AG09319 (cell line): ENCODE results near the gene KIF11.
A peak's percentile ranks its signal among the peaks of the same experiment; 100 is the strongest.

ENCODE experiments used
- DNase-seq: peaks from one replicate; pipeline ENCODE4 v3.0.0-alpha.2; 2010; ENCODE audit warnings: low read depth; ENCODE audit errors: extremely low read depth
- TF ChIP-seq, protein P1 (sequence below): IDR thresholded peaks from 2 replicates; pipeline ENCODE4 v1.5.1; 2011; ENCODE audit warnings: low read depth, mild to moderate bottlenecking, inconsistent platforms, low read length, moderate library complexity

The KIF11 gene

DNA sequence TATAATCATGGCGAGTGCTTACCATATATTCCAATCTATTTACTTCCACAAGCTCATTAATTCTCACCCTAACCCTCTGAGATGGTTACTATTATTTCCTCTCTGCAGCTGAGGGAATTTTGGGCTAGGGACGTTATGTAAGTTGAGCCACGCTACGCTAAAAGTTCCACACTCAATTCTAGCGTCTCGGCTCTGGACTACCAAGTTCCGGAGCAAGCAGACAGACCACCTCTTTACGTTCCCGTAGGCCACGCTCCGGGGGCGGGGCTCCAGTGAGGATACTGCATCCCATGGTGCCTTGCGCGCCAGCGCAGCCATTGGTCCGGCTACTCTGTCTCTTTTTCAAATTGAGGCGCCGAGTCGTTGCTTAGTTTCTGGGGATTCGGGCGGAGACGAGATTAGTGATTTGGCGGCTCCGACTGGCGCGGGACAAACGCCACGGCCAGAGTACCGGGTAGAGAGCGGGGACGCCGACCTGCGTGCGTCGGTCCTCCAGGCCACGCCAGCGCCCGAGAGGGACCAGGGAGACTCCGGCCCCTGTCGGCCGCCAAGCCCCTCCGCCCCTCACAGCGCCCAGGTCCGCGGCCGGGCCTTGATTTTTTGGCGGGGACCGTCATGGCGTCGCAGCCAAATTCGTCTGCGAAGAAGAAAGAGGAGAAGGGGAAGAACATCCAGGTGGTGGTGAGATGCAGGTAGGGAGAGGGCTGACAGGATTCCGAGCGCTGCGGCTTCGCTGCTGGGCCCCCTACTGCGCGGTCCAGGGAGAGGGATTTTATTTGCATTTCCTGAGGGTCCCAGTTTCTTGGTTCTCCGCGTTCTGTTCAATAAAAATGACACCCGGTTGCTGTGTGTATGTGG lies at the start of gene KIF11:
KIF11 (plus strand) TSS at position 370 of the 858 bp plus-strand sequence; CDS start at position 616, 246 bp downstream.
- TF ChIP-seq, protein P1, sequence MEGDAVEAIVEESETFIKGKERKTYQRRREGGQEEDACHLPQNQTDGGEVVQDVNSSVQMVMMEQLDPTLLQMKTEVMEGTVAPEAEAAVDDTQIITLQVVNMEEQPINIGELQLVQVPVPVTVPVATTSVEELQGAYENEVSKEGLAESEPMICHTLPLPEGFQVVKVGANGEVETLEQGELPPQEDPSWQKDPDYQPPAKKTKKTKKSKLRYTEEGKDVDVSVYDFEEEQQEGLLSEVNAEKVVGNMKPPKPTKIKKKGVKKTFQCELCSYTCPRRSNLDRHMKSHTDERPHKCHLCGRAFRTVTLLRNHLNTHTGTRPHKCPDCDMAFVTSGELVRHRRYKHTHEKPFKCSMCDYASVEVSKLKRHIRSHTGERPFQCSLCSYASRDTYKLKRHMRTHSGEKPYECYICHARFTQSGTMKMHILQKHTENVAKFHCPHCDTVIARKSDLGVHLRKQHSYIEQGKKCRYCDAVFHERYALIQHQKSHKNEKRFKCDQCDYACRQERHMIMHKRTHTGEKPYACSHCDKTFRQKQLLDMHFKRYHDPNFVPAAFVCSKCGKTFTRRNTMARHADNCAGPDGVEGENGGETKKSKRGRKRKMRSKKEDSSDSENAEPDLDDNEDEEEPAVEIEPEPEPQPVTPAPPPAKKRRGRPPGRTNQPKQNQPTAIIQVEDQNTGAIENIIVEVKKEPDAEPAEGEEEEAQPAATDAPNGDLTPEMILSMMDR = no peak
- DNase-seq = peak; percentile 87

DNA sequence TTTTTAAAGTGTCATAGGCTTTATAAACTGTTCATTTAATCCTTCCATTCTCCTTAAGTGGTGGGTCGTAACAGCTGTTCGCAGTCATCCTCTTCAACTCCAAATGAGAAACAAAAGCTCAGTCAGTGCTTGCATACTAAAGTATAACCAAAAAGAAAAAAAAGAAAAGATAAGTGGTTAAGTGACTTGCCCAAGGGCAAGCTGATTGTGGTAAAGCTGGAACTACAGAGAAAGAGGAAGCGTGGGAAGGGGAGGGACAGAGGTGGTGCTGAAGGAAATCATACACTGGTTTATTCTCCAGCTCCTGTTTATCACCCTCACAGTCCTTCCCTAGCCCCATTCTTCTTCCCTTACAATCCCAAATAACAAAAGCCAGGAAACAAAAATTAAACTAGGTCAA lies 48.6 kb upstream of the KIF11 start:
- no peak for DNase-seq
- TF ChIP-seq, protein P1 = no peak

DNA sequence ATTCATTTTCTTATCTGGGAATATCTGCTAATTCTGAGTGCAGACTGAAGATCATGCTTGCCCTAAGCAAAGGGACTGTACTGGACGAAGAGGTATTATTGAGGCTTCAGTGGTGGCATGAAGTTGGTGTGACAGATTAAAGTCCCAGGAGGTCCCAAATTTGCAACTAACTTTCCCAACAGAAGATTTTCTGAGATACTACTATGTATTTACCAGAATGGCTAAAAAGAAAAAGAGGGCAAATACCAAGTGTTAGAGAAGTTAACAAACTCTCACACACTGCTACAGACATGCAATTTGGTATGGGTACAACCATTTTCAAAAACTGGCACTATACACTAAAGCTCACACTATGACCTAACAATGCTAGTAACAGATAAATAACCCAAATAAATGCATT lies 47.4 kb upstream of the KIF11 start:
- TF ChIP-seq, protein P1 = no peak
- DNase-seq = no peak

DNA sequence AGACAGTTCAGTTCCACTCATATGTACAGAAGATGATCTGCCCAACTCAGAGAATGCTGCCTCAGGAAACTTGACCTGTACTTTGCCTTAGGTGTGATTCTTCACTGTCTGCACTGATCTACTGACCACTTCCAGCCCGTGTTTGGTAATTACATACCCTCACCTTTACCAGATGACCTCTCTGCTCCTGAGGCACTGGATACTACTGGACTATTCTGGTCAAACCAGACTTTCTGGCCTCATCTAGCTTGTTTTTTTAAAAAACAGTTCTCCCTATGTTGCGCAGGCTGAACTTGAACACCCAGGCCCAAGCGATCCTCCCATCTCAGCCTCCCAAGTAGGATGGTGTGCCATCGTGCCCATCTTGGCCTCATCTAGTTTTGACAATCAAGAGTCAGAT lies 45.3 kb upstream of the KIF11 start:
- no peak for DNase-seq

DNA sequence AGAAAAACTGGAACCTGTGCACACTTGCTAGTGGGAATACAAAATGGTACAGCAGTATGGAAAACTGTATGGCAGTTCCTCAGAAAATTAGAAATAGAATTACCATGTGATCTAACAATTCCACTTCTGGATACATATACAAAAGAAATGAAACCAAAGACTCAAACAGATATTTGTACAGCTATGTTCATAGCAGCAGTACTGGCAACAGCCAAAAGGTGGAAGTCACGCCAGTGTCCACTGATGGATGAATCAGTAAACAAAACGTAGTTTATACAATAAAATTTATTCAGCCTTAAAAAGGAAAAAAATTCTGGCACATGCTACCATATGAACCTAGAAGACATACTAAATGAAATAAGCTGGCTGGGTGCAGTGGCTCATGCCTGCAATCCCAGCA lies 42.0 kb upstream of the KIF11 start:
- DNase-seq = no peak
- TF ChIP-seq, protein P1 = no peak

More for the DNA sequence above, 45.3 kb upstream of the KIF11 start:
- TF ChIP-seq, protein P1 = no peak

DNA sequence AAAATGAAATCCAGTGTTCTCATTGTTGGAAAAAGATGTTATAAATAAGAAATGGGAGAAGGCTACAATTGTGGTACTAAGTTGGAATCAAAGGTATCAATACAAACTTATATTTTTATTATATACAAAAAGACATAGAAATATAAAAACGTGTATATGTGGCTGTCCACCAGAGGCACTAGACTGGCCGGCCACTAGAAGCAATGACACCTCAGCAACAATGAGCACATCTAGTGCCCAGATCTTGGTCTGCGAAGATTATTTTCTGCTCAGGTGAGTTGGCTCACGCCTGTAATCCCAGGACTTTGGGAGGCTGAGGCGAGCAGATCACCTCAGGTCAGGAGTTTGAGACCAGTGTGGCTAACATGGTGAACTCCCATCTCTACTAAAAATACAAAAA lies 40.6 kb upstream of the KIF11 start:
- DNase-seq = no peak
- TF ChIP-seq, protein P1 = no peak

DNA sequence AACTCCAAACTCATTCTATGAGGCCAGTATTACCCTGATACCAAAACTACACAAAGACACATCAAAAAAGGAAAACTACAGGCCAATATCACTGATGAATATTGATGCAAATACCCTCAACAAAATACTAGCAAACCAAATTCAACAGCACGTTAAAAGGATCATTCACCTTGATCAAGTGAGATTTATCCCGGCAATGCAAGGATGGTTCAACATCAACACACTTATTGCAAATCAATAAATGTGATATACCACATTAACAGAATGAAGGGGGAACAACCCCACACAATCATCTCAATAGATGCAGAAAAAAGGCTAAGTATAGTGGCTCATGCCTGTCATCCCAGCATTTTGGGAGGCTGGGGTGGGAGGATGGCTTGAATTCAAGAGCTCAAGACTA lies 39.0 kb upstream of the KIF11 start:
- TF ChIP-seq, protein P1 = no peak
- no peak for DNase-seq
